HEK293T (cell line): ENCODE measurements around the gene FOSB.

Experiments used
- ARNT ChIP-seq: fragments of 450-650 bp; IDR thresholded peaks from 2 replicates; pipeline ENCODE4 v1.6.1; 2017; ENCODE audit warnings: mild to moderate bottlenecking
- SP1 ChIP-seq: fragments of 450-650 bp; IDR thresholded peaks from 2 replicates; pipeline ENCODE4 v1.6.1; 2017
- TF ChIP-seq, protein P1 (sequence below): fragments of 450-650 bp; IDR thresholded peaks from 2 replicates; pipeline ENCODE4 v1.6.1; 2016

DNA sequence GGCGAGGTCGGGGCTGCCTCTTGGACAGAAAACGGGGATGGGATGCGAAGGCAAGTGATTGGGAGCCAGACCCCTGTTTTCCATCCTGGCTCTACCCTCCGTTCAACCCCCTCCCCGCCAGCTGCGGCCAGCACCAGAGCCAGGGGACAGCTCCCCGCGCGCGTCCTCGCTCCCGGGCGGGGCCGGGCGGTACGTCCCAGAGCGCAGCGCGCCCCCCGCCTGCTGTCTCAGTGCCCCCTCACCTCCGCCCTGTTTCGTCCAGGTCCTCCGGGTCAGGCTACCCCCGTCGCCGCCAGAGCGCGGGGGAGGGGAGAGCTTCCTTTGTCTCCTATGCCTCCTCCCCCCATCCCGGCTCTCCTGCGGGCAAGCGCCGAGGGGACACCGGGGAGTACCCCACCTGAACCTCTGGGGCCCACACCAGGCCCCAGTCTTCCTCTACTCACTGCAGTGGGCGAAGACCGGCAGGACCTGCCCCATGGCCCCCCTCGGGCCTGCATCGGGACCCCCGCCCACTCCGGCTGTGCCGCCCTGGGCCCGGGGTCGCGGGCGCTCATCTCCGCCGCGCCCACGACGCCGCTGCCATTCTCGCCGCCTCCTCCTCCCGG, 28.7 kb downstream of the FOSB start:
- TF ChIP-seq ARNT (no peak), SP1 (no peak)
- TF ChIP-seq, protein P1, sequence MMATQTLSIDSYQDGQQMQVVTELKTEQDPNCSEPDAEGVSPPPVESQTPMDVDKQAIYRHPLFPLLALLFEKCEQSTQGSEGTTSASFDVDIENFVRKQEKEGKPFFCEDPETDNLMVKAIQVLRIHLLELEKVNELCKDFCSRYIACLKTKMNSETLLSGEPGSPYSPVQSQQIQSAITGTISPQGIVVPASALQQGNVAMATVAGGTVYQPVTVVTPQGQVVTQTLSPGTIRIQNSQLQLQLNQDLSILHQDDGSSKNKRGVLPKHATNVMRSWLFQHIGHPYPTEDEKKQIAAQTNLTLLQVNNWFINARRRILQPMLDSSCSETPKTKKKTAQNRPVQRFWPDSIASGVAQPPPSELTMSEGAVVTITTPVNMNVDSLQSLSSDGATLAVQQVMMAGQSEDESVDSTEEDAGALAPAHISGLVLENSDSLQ, result no peak
